Gastroesophageal sphincter (tissue), 3 donors: ENCODE measurements around the gene AP1S1.
"Not testable (repeated sequence)": the region's sequence is repeated elsewhere in the genome, so short reads cannot be mapped to it uniquely, and the experiment has no call there.

ENCODE experiments used
- CTCF ChIP-seq, 4 experiments: fragments of 200-600 bp in 2 of 4; fragments of 450-650 bp in 2 of 4; sonication (generic) in 1 of 4; IDR thresholded peaks; one replicate each; pipeline ENCODE4 v1.5.1; 2017 to 2019; ENCODE audit warnings: antibody characterized with exemption in 4 of 4, mild to moderate bottlenecking in 2 of 4, moderate library complexity in 2 of 4
- POLR2AphosphoS5 ChIP-seq: sonication (generic); formaldehyde crosslinking; IDR thresholded peaks from one replicate; pipeline ENCODE4 v1.6.1; 2017; ENCODE audit warnings: antibody characterized with exemption

- not testable (repeated sequence) for TF ChIP-seq CTCF (IDR thresholded peaks at IDR 0.05); POLR2AphosphoS5
Measured at GRCh38 chr7:101199522-101199921, 45.2 kb downstream of the AP1S1 start.
